ENCODE data around the gene RENBP. TPM values are rescaled to one million over a fixed set of nuclear protein-coding genes. Genes with fewer than 3 reads are reported as not detected.

Gene RENBP
- total RNA-seq, 4 donors from 2014 or later: 1.8 to 2.6 (median 2.0) TPM

DNA sequence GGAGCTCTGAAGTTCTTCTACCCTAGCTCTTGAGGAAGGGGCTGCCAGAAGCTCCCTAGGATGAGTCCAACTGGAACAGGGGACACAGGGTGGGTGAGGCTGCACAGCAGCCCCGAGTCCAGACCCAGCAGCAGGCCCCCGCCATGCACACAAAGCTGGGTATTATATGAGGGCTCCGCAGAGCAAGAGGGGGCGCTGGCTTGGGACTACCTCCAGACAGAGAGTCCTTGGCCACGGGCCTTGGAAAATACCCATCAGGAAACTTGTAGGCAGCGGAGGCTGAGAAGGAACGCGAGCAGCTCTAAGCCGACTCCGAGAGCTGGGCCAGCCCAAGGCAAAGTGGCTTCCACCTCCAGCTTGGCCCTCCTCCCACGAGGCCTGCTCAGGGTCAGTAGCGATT lies 19.1 kb upstream of the RENBP start:
- H3K9me3 ChIP-seq: no peaks in the 10 kb centered on the region
- in situ Hi-C loops (cut with MboI; ENCODE audit: low sequenced_read_pairs in 4 of 4) (loop anchor here in 3 of 4 donors (25.0 kb wide), 4 partner anchors 99 to 1001 kb away; partner anchors contain the start of genes IDH3G (in 2 of the 3), SRPK3 (in 2 of the 3), SSR4 (in 2 of the 3) and G6PD (in 1 of the 3)), intact Hi-C loops (cut with DNase I; ENCODE audit: low total_unique reads) (no loop called here)
- H3K4me1 ChIP-seq: peaks cover 26 to 29% of the 10 kb centered on the region in 2 donors
- DNase-seq (no peak), ATAC-seq (no peak)
- H3K27me3 ChIP-seq: no peaks in the 10 kb centered on the region
- peaks cover 0 to 42% of the 10 kb centered on the region in 2 donors for H3K36me3 ChIP-seq
- peak overlapping the region in 1 of 4 donors; percentile 100 for H3K27ac ChIP-seq
- TF ChIP-seq POLR2A (IDR thresholded peaks at IDR 0.05): no peak
- TF ChIP-seq, protein P1, sequence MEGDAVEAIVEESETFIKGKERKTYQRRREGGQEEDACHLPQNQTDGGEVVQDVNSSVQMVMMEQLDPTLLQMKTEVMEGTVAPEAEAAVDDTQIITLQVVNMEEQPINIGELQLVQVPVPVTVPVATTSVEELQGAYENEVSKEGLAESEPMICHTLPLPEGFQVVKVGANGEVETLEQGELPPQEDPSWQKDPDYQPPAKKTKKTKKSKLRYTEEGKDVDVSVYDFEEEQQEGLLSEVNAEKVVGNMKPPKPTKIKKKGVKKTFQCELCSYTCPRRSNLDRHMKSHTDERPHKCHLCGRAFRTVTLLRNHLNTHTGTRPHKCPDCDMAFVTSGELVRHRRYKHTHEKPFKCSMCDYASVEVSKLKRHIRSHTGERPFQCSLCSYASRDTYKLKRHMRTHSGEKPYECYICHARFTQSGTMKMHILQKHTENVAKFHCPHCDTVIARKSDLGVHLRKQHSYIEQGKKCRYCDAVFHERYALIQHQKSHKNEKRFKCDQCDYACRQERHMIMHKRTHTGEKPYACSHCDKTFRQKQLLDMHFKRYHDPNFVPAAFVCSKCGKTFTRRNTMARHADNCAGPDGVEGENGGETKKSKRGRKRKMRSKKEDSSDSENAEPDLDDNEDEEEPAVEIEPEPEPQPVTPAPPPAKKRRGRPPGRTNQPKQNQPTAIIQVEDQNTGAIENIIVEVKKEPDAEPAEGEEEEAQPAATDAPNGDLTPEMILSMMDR (IDR thresholded peaks at IDR 0.05 in 4 of 5, conservative IDR thresholded peaks at IDR 0.05 in 1 of 5): no peak
- no peak overlapping the region for H3K4me3 ChIP-seq

DNA sequence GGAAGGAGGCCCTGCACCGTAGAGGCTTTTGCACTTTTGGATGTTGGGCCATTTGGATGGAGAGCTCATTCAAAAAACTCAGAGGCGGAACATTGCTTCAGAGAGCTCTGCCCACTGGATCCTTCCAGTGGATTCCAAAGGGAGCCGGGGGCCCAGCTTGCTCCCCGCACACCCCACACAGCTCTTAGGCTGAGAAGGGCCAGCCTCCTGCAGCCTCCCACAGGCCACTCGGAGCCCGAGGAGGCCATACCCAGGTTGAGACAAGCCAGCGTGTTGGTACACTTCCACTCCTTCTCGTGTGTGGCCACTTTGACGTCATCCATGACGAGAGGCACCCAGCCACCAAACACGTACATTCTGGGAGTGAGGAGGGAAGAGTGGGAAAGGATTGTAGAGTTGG lies 16.8 kb upstream of the RENBP start:
- Histone ChIP-seq H3K27ac (no peak overlapping the region), H3K27me3 (no peaks in the 10 kb centered on the region), H3K36me3 (peaks cover 0 to 63% of the 10 kb centered on the region in 2 donors), H3K4me3 (no peak overlapping the region), H3K4me1 (peaks cover 5 to 6% of the 10 kb centered on the region in 2 donors), H3K9me3 (no peaks in the 10 kb centered on the region)
- TF ChIP-seq POLR2A (IDR thresholded peaks at IDR 0.05): no peak
- TF ChIP-seq, protein P1 (IDR thresholded peaks at IDR 0.05 in 4 of 5, conservative IDR thresholded peaks at IDR 0.05 in 1 of 5): no peak
- in situ Hi-C loops (cut with MboI; ENCODE audit: low sequenced_read_pairs in 4 of 4) (loop anchor here in 3 of 4 donors (25.0 kb wide), 4 partner anchors 101 to 999 kb away; partner anchors contain the start of genes IDH3G (in 2 of the 3), SRPK3 (in 2 of the 3), SSR4 (in 2 of the 3) and G6PD (in 1 of the 3)), intact Hi-C loops (cut with DNase I; ENCODE audit: low total_unique reads) (no loop called here)
- ATAC-seq (no peak), DNase-seq (no peak)

DNA sequence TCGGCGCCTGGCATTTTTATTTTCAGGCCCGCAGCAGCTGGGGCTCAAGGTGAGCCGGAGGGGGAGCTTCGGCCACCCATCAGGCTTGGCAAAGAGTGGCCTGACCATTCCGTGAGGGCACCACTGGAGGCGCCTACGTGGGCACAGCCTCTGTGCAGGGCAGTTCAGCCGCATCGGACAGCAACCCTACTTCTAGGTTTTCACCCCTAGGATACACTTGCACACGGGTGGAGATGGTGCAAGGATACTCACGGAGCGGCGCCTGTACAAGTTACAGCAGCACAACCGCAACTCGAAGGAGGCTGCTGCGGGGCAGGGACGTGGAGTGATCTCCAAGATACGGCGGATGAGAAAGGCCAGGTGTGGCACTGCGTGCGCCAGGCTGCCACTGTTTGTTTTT lies 16.3 kb upstream of the RENBP start:
- no peak overlapping the region for H3K4me3 ChIP-seq
- H3K4me1 ChIP-seq: peaks cover 0 to 1% of the 10 kb centered on the region in 2 donors
- no peaks in the 10 kb centered on the region for H3K9me3 ChIP-seq
- no peaks in the 10 kb centered on the region for H3K27me3 ChIP-seq
- intact Hi-C loops (cut with DNase I; ENCODE audit: low total_unique reads) (no loop called here), in situ Hi-C loops (cut with MboI; ENCODE audit: low sequenced_read_pairs in 4 of 4) (loop anchor here in 3 of 4 donors (25.0 kb wide), 4 partner anchors 102 to 998 kb away; partner anchors contain the start of genes IDH3G (in 2 of the 3), SRPK3 (in 2 of the 3), SSR4 (in 2 of the 3) and G6PD (in 1 of the 3))
- H3K27ac ChIP-seq: no peak overlapping the region
- TF ChIP-seq POLR2A (IDR thresholded peaks at IDR 0.05): no peak
- TF ChIP-seq, protein P1 (IDR thresholded peaks at IDR 0.05 in 4 of 5, conservative IDR thresholded peaks at IDR 0.05 in 1 of 5): no peak
- DNase-seq (no peak), ATAC-seq (no peak)
- H3K36me3 ChIP-seq: peaks cover 0 to 66% of the 10 kb centered on the region in 2 donors

DNA sequence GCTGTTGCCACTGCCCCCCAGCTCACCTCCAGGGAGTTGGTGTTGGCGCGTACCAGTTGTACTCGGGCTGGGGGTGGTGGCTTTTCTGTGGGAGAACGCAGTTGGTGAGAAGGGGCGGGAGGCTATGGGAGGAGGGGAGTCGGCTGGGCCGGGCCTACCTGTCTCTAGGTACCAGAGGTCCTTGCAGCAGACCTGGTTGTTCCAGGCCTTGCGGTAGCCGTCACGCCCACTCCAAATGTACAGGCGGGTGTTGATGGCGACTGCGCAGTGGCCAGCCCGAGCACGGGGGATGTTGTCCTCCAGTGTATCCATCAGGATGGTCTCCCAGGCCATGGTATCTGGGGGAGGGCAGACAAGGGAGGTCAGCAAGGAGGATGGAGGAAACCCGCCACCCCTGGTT lies 15.6 kb upstream of the RENBP start:
- peaks cover 0 to 66% of the 10 kb centered on the region in 2 donors for H3K36me3 ChIP-seq
- ATAC-seq (no peak), DNase-seq (no peak)
- in situ Hi-C loops (cut with MboI; ENCODE audit: low sequenced_read_pairs in 4 of 4) (loop anchor here in 3 of 4 donors (25.0 kb wide), 4 partner anchors 102 to 998 kb away; partner anchors contain the start of genes IDH3G (in 2 of the 3), SRPK3 (in 2 of the 3), SSR4 (in 2 of the 3) and G6PD (in 1 of the 3)), intact Hi-C loops (cut with DNase I; ENCODE audit: low total_unique reads) (no loop called here)
- TF ChIP-seq, protein P1 (IDR thresholded peaks at IDR 0.05 in 4 of 5, conservative IDR thresholded peaks at IDR 0.05 in 1 of 5): no peak
- TF ChIP-seq POLR2A (IDR thresholded peaks at IDR 0.05): no peak
- no peaks in the 10 kb centered on the region for H3K27me3 ChIP-seq
- H3K27ac ChIP-seq: no peak overlapping the region
- H3K4me1 ChIP-seq: no peaks in the 10 kb centered on the region
- H3K9me3 ChIP-seq: no peaks in the 10 kb centered on the region
- H3K4me3 ChIP-seq: no peak overlapping the region
